ENCODE measurements around the gene PEAK3. TPM values are rescaled to one million over a fixed set of nuclear protein-coding genes. Genes with fewer than 3 reads are reported as not detected.

The PEAK3 gene
- polyA plus RNA-seq, 1 experiment: not detected

DNA sequence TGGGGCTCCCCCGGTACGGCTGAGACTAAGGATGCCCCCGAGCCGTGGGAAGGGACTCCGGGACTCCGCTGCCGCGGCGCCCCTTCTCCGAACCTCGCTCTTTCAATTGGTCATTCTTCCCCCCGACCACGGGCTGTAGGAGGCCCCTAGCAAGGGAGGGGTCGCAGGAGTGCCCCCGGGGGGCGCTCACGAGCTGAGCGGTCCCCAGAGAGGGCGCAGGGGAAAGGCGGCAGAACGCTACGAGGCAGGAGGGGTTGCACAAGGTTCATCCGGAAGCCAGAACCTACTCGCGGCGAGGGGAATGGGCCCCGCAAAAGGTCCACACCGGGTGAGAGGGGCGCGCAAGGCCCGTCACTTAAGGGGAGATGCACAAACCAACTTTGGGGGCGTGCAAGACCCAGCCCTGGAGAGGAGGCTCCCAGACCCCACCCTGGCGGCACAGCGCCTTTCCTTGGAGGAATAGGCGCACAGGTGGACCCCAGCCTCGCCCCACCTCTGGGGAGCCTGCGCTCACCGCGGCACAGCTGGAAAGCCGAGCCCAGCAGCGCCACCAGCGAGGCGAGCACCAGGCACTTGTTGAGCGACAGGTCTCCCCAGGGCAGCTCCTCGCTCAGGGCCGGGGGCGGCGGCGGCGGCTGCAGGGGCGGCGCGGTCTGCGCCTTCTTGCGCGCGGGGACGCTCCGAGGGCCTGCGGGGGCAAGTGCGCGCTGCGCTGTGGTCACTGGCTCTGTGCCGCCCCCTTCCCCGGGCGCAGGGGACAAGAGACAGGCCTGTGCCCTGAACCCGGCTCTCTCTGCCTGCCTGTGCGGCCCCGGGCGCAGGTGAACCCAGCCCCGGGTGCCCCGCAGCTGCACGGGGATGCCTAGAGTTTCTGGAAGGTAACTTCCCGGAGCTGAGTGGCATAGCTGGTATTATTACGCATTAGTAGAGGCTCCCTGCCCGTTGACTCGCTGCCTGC, 28.6 kb downstream of the PEAK3 start:
- ChIA-PET POLR2A (no interaction called here), CTCF (interaction anchor here (0.9 to 1.4 kb wide), 4 partner anchors 9 to 18 kb away, joined by 3 to 5 read pairs (median 4); partner anchors contain the start of gene PLEKHJ1)
- DNase-seq (ENCODE audit: low read depth): no peak

DNA sequence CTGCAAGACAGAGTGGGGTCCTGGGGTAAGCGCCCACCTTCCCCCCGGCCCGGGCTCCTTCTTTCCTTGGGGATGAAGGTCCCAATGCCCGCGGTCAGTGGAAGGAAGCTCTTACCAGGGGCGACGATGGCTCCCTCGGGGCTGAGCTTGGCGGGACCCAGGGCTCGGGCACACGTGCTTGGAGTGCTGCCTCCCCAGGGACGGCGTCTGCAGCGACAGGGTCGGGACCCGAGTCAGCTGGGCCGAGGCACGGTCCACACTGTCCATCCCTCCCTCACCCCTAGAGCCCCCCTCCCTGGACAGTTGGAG, 29.2 kb downstream of the PEAK3 start:
- ChIA-PET CTCF (interaction anchor here (0.5 to 1.4 kb wide), 2 partner anchors 9 to 99 kb away, joined by 3 to 5 read pairs; no protein-coding TSS in a partner anchor), POLR2A (no interaction called here)
- Histone ChIP-seq H3K4me3 (ENCODE audit: low read depth, low read length) (no peak overlapping the region), H3K27me3 (ENCODE audit: control insufficient read depth, insufficient read depth, low read length) (peaks cover 14% of the 10 kb centered on the region), H3K36me3 (ENCODE audit: control insufficient read depth, insufficient read depth, low read length) (peaks cover 7% of the 10 kb centered on the region; the same call in 1 of the 2 replicates)
- TF ChIP-seq, protein P1, sequence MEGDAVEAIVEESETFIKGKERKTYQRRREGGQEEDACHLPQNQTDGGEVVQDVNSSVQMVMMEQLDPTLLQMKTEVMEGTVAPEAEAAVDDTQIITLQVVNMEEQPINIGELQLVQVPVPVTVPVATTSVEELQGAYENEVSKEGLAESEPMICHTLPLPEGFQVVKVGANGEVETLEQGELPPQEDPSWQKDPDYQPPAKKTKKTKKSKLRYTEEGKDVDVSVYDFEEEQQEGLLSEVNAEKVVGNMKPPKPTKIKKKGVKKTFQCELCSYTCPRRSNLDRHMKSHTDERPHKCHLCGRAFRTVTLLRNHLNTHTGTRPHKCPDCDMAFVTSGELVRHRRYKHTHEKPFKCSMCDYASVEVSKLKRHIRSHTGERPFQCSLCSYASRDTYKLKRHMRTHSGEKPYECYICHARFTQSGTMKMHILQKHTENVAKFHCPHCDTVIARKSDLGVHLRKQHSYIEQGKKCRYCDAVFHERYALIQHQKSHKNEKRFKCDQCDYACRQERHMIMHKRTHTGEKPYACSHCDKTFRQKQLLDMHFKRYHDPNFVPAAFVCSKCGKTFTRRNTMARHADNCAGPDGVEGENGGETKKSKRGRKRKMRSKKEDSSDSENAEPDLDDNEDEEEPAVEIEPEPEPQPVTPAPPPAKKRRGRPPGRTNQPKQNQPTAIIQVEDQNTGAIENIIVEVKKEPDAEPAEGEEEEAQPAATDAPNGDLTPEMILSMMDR (IDR thresholded peaks at IDR 0.05; ENCODE audit: insufficient read depth, low read depth, low read length): no peak
- no peak for DNase-seq (ENCODE audit: low read depth)

More for the DNA sequence above, 28.6 kb downstream of the PEAK3 start:
- H3K4me3 ChIP-seq (ENCODE audit: low read depth, low read length): no peak overlapping the region
- peaks cover 14% of the 10 kb centered on the region for H3K27me3 ChIP-seq (ENCODE audit: control insufficient read depth, insufficient read depth, low read length)
- H3K36me3 ChIP-seq (ENCODE audit: control insufficient read depth, insufficient read depth, low read length): peaks cover 4% of the 10 kb centered on the region; the same call in 1 of the 2 replicates
- TF ChIP-seq, protein P1 (IDR thresholded peaks at IDR 0.05; ENCODE audit: insufficient read depth, low read depth, low read length): 0 out of 2 replicates have a peak, but pooled peaks have one; percentile 14

DNA sequence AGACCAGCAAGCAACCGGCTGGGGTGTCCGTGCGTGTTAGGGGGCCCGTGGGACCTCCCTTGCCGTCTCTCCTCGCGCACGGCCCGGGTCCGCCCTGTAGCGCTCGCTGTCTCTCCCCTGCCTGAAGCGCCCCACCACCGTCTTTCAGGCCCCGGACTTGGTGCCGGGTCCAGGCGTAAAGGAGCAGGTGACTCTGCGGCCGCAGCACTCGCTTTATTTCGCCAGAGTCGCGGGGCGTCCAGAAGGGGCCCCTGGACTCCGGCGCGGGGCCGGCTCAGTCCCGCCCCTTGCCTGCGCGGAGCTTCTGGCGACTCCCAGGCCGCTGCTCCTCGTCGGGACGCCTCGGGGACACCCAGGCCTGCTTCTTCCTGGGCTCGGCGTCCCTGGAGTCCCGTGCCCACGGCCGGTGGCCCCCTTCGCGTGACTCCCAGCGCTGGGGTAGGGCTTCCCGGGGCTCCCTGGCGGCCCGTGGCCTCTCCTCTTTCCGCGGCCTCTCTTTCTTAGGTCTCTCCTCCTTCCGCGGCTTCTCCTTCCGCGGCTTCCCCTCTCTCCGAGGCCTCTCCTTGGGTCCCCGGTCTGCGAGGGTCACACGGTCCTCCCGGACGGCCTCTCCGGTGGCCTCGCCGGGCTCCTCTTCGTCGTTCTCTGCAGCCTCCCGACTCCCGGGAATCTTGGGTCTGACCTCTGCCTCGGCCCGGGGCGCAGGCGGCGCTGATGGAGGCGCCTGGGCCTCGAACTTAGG, 29.7 kb downstream of the PEAK3 start:
- TF ChIP-seq, protein P1 (IDR thresholded peaks at IDR 0.05; ENCODE audit: insufficient read depth, low read depth, low read length): no peak
- Histone ChIP-seq H3K27me3 (ENCODE audit: control insufficient read depth, insufficient read depth, low read length) (peaks cover 14% of the 10 kb centered on the region), H3K36me3 (ENCODE audit: control insufficient read depth, insufficient read depth, low read length) (peaks cover 11% of the 10 kb centered on the region), H3K4me3 (ENCODE audit: low read depth, low read length) (no peak overlapping the region)
- ChIA-PET POLR2A (no interaction called here), CTCF (interaction anchor here (0.5 to 1.4 kb wide), 3 partner anchors 10 to 98 kb away, joined by 3 to 5 read pairs (median 5); no protein-coding TSS in a partner anchor)
- DNase-seq (ENCODE audit: low read depth): no peak

DNA sequence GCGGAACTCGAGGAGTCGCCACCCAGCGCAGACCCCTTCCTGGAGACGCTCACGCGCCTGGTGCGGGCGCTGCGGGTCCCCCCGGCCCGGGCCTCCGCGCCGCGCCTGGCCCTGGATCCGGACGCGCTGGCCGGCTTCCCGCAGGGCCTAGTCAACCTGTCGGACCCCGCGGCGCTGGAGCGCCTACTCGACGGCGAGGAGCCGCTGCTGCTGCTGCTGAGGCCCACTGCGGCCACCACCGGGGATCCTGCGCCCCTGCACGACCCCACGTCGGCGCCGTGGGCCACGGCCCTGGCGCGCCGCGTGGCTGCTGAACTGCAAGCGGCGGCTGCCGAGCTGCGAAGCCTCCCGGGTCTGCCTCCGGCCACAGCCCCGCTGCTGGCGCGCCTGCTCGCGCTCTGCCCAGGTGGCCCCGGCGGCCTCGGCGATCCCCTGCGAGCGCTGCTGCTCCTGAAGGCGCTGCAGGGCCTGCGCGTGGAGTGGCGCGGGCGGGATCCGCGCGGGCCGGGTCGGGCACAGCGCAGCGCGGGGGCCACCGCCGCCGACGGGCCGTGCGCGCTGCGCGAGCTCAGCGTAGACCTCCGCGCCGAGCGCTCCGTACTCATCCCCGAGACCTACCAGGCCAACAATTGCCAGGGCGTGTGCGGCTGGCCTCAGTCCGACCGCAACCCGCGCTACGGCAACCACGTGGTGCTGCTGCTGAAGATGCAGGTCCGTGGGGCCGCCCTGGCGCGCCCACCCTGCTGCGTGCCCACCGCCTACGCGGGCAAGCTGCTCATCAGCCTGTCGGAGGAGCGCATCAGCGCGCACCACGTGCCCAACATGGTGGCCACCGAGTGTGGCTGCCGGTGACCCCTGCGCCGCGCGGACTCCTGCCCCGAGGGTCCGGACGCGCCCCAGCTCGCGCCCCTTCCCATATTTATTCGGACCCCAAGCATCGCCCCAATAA, 30.6 kb downstream of the PEAK3 start:
- TF ChIP-seq, protein P1 (IDR thresholded peaks at IDR 0.05; ENCODE audit: insufficient read depth, low read depth, low read length): no peak
- Histone ChIP-seq H3K36me3 (ENCODE audit: control insufficient read depth, insufficient read depth, low read length) (peaks cover 19% of the 10 kb centered on the region), H3K4me3 (ENCODE audit: low read depth, low read length) (no peak overlapping the region), H3K27me3 (ENCODE audit: control insufficient read depth, insufficient read depth, low read length) (peaks cover 14% of the 10 kb centered on the region)
- CTCF ChIA-PET: interaction anchor here (1.3 kb wide), 1 partner anchor 66 kb away, joined by 5 read pairs; no protein-coding TSS in a partner anchor
- POLR2A ChIA-PET: no interaction called here
- DNase-seq (ENCODE audit: low read depth): no peak

Data from BJ (cell line).